ENCODE data around the gene NETO2.
"Not testable (repeated sequence)": the region's sequence is repeated elsewhere in the genome, so short reads cannot be mapped to it uniquely, and the experiment has no call there.

NETO2 gene

GRCh38 chr16:47134550-47134949, 9.2 kb downstream of the NETO2 start:
- DNase-seq: no peak

GRCh38 chr16:47132308-47132707, 11.4 kb downstream of the NETO2 start:
- no peak for DNase-seq

- DNase-seq: no peak
Measured at GRCh38 chr16:47129755-47130435, 13.8 kb downstream of the NETO2 start.

GRCh38 chr16:47127541-47127940, 16.2 kb downstream of the NETO2 start:
- DNase-seq: no peak

GRCh38 chr16:47125757-47126156, 18.0 kb downstream of the NETO2 start:
- DNase-seq: no peak

GRCh38 chr16:47113130-47113529, 30.6 kb downstream of the NETO2 start:
- DNase-seq: no peak

- no peak for DNase-seq
Measured at GRCh38 chr16:47110939-47111338, 32.8 kb downstream of the NETO2 start.

- DNase-seq: no peak
Measured at GRCh38 chr16:47109361-47109760, 34.4 kb downstream of the NETO2 start.

GRCh38 chr16:47102921-47103320, 40.8 kb downstream of the NETO2 start:
- DNase-seq: not testable (repeated sequence)

GRCh38 chr16:47097154-47097553, 46.6 kb downstream of the NETO2 start:
- not testable (repeated sequence) for DNase-seq

- DNase-seq: no peak
Measured at GRCh38 chr16:47096297-47096696, 47.4 kb downstream of the NETO2 start.

- no peak for DNase-seq
Measured at GRCh38 chr16:47084198-47084597, 59.5 kb downstream of the NETO2 start.

- DNase-seq: no peak
Measured at GRCh38 chr16:47082099-47082865, 61.5 kb downstream of the NETO2 start.

- no peak for DNase-seq
Measured at GRCh38 chr16:47081115-47081514, 62.6 kb downstream of the NETO2 start.

GRCh38 chr16:47079860-47080259, 63.9 kb downstream of the NETO2 start:
- no peak for DNase-seq

GRCh38 chr16:47073223-47074155, 70.3 kb downstream of the NETO2 start:
- DNase-seq: no peak

GRCh38 chr16:47072158-47072557, 71.6 kb downstream of the NETO2 start:
- no peak for DNase-seq

GRCh38 chr16:47069841-47070584, 73.7 kb downstream of the NETO2 start:
- DNase-seq: no peak

GRCh38 chr16:47069313-47069712, 74.4 kb downstream of the NETO2 start:
- DNase-seq: no peak

GRCh38 chr16:47067203-47067602, 76.5 kb downstream of the NETO2 start:
- DNase-seq: no peak

- DNase-seq: no peak
Measured at GRCh38 chr16:47065766-47066688, 77.7 kb downstream of the NETO2 start.
